IMR-90 (cell line): ENCODE results near the gene CD82. TPM values are rescaled to one million over a fixed set of nuclear protein-coding genes. Genes with fewer than 3 reads are reported as not detected.

Experiments
- ATAC-seq: fragments of 200-7000 bp; cut with Tn5 transposase; 2 replicates; pipeline ENCODE4 v1.9.1; 2020; ENCODE audit warnings: low read depth, mild to moderate bottlenecking, moderate library complexity
- BruUV-seq: library from RNA; stranded (reverse); fragments of 400-500 nt; replicated peaks from 2 replicates; lab custom pipeline; 2021; lab: Mats Ljungman, UMichigan
- CTCF ChIA-PET: fragments of 300-600 bp; formaldehyde crosslinking; extraction: SDS; loops from one replicate; lab custom pipeline; 2021; ENCODE audit warnings: antibody characterized with exemption; lab: Yijun Ruan, JAX
- POLR2A ChIA-PET: fragments of 300-600 bp; sonication (Branson Sonifier 250); formaldehyde crosslinking; loops from one replicate; lab custom pipeline; 2022; ENCODE audit warnings: antibody characterized with exemption; ENCODE audit not compliant: unreplicated experiment; lab: Charles Lee
- DNase-seq: peaks from one replicate; pipeline ENCODE4 v3.0.0; 2013
- H2AFZ ChIP-seq: replicated peaks from 2 replicates; pipeline ENCODE3; 2013; ENCODE audit warnings: low read length, mild to moderate bottlenecking; ENCODE audit not compliant: poor library complexity
- H2AK5ac ChIP-seq: 2 replicates; pipeline ENCODE4 v1.6.1; 2013; ENCODE audit warnings: low read depth, low read length, inconsistent platforms
- H2AK9ac ChIP-seq: replicated peaks from 2 replicates; pipeline ENCODE3; 2013; ENCODE audit warnings: mild to moderate bottlenecking, low read depth, low read length, moderate library complexity; ENCODE audit not compliant: poor library complexity
- H2BK120ac ChIP-seq: 2 replicates; pipeline ENCODE4 v1.6.1; 2013; ENCODE audit warnings: low read depth, low read length, inconsistent platforms
- H2BK15ac ChIP-seq: 3 replicates; pipeline ENCODE4 v1.6.1; 2013; ENCODE audit warnings: low read depth, low read length, inconsistent platforms
- H2BK20ac ChIP-seq: 2 replicates; pipeline ENCODE4 v1.6.1; 2013; ENCODE audit warnings: low read depth, mild to moderate bottlenecking, inconsistent platforms, low read length, moderate library complexity
- H2BK5ac ChIP-seq: 2 replicates; pipeline ENCODE4 v1.6.1; 2013; ENCODE audit warnings: mild to moderate bottlenecking, low read depth, low read length, inconsistent platforms; ENCODE audit not compliant: poor library complexity, severe bottlenecking
- H3K14ac ChIP-seq: replicated peaks from 2 replicates; pipeline ENCODE4 v1.6.1; 2013; ENCODE audit warnings: low read depth, low read length, inconsistent platforms
- H3K18ac ChIP-seq: 2 replicates; pipeline ENCODE4 v1.6.1; 2013; ENCODE audit warnings: low read depth, low read length, control low read depth
- H3K23ac ChIP-seq: 2 replicates; pipeline ENCODE4 v1.6.1; 2013; ENCODE audit warnings: low read depth, low read length, inconsistent platforms
- H3K27ac ChIP-seq: 2 replicates; pipeline ENCODE4 v1.5.1; 2013; ENCODE audit warnings: mild to moderate bottlenecking, control low read depth, low read length; ENCODE audit not compliant: insufficient read depth
- H3K27me3 ChIP-seq: 2 replicates; pipeline ENCODE4 v1.6.1; 2013; ENCODE audit warnings: low read length; ENCODE audit not compliant: control insufficient read depth, insufficient read depth
- H3K36me3 ChIP-seq: 2 replicates; pipeline ENCODE4 v1.6.1; 2013; ENCODE audit warnings: low read length, mixed read lengths; ENCODE audit not compliant: control insufficient read depth, insufficient read depth
- H3K4ac ChIP-seq: 2 replicates; pipeline ENCODE4 v1.6.1; 2013; ENCODE audit warnings: low read depth, low read length, inconsistent platforms
- H3K4me1 ChIP-seq: 2 replicates; pipeline ENCODE4 v1.6.1; 2013; ENCODE audit warnings: low read length, mixed read lengths; ENCODE audit not compliant: control insufficient read depth, insufficient read depth
- H3K4me2 ChIP-seq: 2 replicates; pipeline ENCODE4 v1.6.1; 2013; ENCODE audit warnings: low read depth, mild to moderate bottlenecking, control low read depth, low read length, moderate library complexity
- H3K4me3 ChIP-seq: 2 replicates; pipeline ENCODE4 v1.5.1; 2013; ENCODE audit warnings: low read depth, mild to moderate bottlenecking, control low read depth, low read length, moderate library complexity; ENCODE audit not compliant: insufficient read depth
- H3K56ac ChIP-seq: 2 replicates; pipeline ENCODE4 v1.6.1; 2013; ENCODE audit warnings: low read length, inconsistent platforms; ENCODE audit not compliant: insufficient read depth; ENCODE audit errors: extremely low read depth
- H3K79me1 ChIP-seq, 2 experiments: 2 replicates each; pipeline ENCODE4 v1.6.1; 2013; ENCODE audit warnings: low read length in 2 of 2, inconsistent platforms in 1 of 2, low read depth in 1 of 2
- H3K9ac ChIP-seq: 2 replicates; pipeline ENCODE4 v1.6.1; 2013; ENCODE audit warnings: low read depth, low read length, control low read depth
- H3K9me1 ChIP-seq: 2 replicates; pipeline ENCODE4 v1.6.1; 2013; ENCODE audit warnings: low read length, inconsistent platforms; ENCODE audit not compliant: insufficient read depth
- H3K9me3 ChIP-seq: 2 replicates; pipeline ENCODE4 v1.6.1; 2013; ENCODE audit warnings: low read length; ENCODE audit not compliant: control insufficient read depth, insufficient read depth
- H4K20me1 ChIP-seq: 2 replicates; pipeline ENCODE4 v1.6.1; 2013; ENCODE audit warnings: low read length, inconsistent platforms; ENCODE audit not compliant: insufficient read depth
- H4K5ac ChIP-seq: 2 replicates; pipeline ENCODE4 v1.6.1; 2013; ENCODE audit warnings: mild to moderate bottlenecking, low read depth, low read length, control low read depth
- H4K8ac ChIP-seq, 2 experiments: 2 replicates each; pipeline ENCODE4 v1.6.1; 2013; ENCODE audit warnings: low read depth in 2 of 2, low read length in 2 of 2, control low read depth in 1 of 2, inconsistent platforms in 1 of 2
- H4K91ac ChIP-seq: 2 replicates; pipeline ENCODE4 v1.6.1; 2013; ENCODE audit warnings: low read depth, low read length, inconsistent platforms; ENCODE audit not compliant: insufficient read depth
- BHLHE40 ChIP-seq: fragments of 150-350 bp; IDR thresholded peaks from 2 replicates; pipeline ENCODE4 v1.6.1; 2016; ENCODE audit warnings: mild to moderate bottlenecking, low read depth, low read length
- CEBPB ChIP-seq: IDR thresholded peaks from 2 replicates; pipeline ENCODE4 v1.6.1; 2012; ENCODE audit warnings: low read depth, low read length, improper control_type of control experiment
- CHD1 ChIP-seq: IDR thresholded peaks from 2 replicates; pipeline ENCODE4 v1.6.1; 2012; ENCODE audit warnings: low read depth, low read length, improper control_type of control experiment
- ELK1 ChIP-seq: fragments of 150-350 bp; IDR thresholded peaks from 2 replicates; pipeline ENCODE4 v1.6.1; 2016; ENCODE audit warnings: low read depth, mild to moderate bottlenecking, low read length, moderate library complexity, borderline replicate concordance
- FOS ChIP-seq: fragments of 150-350 bp; IDR thresholded peaks from 2 replicates; pipeline ENCODE4 v1.6.1; 2016; ENCODE audit warnings: low read depth, low read length
- MAFK ChIP-seq: IDR thresholded peaks from 2 replicates; pipeline ENCODE4 v1.6.1; 2012; ENCODE audit warnings: low read depth, low read length, improper control_type of control experiment
- MXI1 ChIP-seq: IDR thresholded peaks from 2 replicates; pipeline ENCODE4 v1.6.1; 2012; ENCODE audit warnings: low read depth, mild to moderate bottlenecking, low read length, moderate library complexity, borderline replicate concordance
- NFE2L2 ChIP-seq: fragments of 150-350 bp; IDR thresholded peaks from 2 replicates; pipeline ENCODE4 v1.6.1; 2016; ENCODE audit warnings: low read depth, mild to moderate bottlenecking, low read length
- POLR2A ChIP-seq: IDR thresholded peaks from 2 replicates; pipeline ENCODE4 v1.6.1; 2012; ENCODE audit warnings: mild to moderate bottlenecking, low read depth, low read length
- RAD21 ChIP-seq: IDR thresholded peaks from 2 replicates; pipeline ENCODE4 v1.6.1; 2012; ENCODE audit warnings: low read length, improper control_type of control experiment
- SMC3 ChIP-seq: fragments of 150-350 bp; IDR thresholded peaks from 2 replicates; pipeline ENCODE4 v1.6.1; 2016; ENCODE audit warnings: low read depth, mild to moderate bottlenecking, antibody characterized with exemption, low read length, moderate library complexity
- USF2 ChIP-seq: fragments of 150-350 bp; IDR thresholded peaks from 2 replicates; pipeline ENCODE4 v1.6.1; 2017; ENCODE audit warnings: mild to moderate bottlenecking, antibody characterized with exemption, low read length, low read depth
- WGBS, 2 experiments: methylation state at CpG; one replicate each; pipeline versions ENCODE4 v1.1.5 to v1.1.7; 2013; ENCODE audit warnings: missing lambda C conversion rate in 2 of 2; ENCODE audit not compliant: insufficient read length in 1 of 2; ENCODE audit errors: extremely low coverage in 2 of 2; 5-methylcytosine and 5-hydroxymethylcytosine counted together
- dilution Hi-C: fragments of 300-500 bp; cut with HindIII; formaldehyde crosslinking; loops from one replicate; pipeline ENCODE4 v1.14.3; 2018; ENCODE audit warnings: low sequenced_read_pairs; ENCODE audit not compliant: unreplicated experiment
- in situ Hi-C: fragments of 300-500 bp; cut with MboI; formaldehyde crosslinking; loops from 3 replicates; pipeline ENCODE4 v1.14.3; 2019; ENCODE audit warnings: low sequenced_read_pairs, inconsistent platforms, mixed read lengths
- intact Hi-C: fragments of 100-400 bp; cut with micrococcal nuclease; formaldehyde crosslinking; loops from 2 replicates; pipeline ENCODE4 v1.10.0; 2022
- polyA plus RNA-seq, 3 experiments: library from polyadenylated mRNA; depleted of rRNA; stranded (reverse); fragments of >200 nt; gene quantifications; 2 replicates each; pipeline ENCODE4 v1.2.3, GENCODE V29; 2012; ENCODE audit warnings: low replicate concordance in 1 of 3
- total RNA-seq: library from RNA; depleted of rRNA; stranded (reverse); fragments of >200 nt; gene quantifications from 2 replicates; pipeline ENCODE4 v1.2.3, GENCODE V29; 2012
- TF ChIP-seq, protein P1 (sequence below): conservative IDR thresholded peaks from 2 replicates; pipeline ENCODE4 v1.5.1; 2012; ENCODE audit warnings: mild to moderate bottlenecking, low read depth, low read length, improper control_type of control experiment

Gene CD82
- total and polyA plus RNA-seq, 2 of the 4 experiments (the other 2 are of a cell fraction) = 32.8 to 49.4 TPM

DNA sequence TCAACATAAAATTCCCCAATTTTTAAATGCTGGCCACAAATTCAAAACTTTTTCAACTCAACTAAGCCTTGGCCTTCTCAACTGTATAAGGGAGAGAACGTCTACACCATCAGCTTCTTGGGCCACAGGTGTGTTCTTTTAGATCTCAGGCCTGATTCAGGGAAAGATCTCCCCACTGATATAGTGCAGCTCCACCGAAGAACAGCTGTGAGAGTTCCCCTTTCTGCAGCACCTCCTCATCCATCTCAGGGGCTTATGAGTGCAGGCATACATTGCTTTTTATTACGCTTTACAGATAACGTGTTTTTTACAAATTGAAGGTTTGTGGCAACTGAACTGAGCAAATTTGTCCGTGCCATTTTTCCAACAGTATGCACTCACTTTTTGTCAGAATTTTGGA is 8.0 kb upstream of the CD82 start:
- BruUV-seq = no TSS peak
- no peak for DNase-seq
- Histone ChIP-seq H2BK120ac (no peak overlapping the region), H3K4me2 (no peak overlapping the region), H4K8ac (no peak overlapping the region), H2AK9ac (no peak overlapping the region), H3K4ac (no peak overlapping the region), H3K9ac (no peak overlapping the region), H3K9me3 (peaks cover 2% of the 10 kb centered on the region), H3K4me1 (no peaks in the 10 kb centered on the region), H3K14ac (no peak overlapping the region), H2BK5ac (no peak overlapping the region), H2AK5ac (no peak overlapping the region), H3K79me1 (no peaks in the 10 kb centered on the region), H3K18ac (no peak overlapping the region), H4K91ac (no peak overlapping the region), H2BK15ac (no peak overlapping the region), H3K56ac (no peak overlapping the region), H2AFZ (no peak overlapping the region), H3K27me3 (no peaks in the 10 kb centered on the region; the same call in 1 of the 2 replicates), H3K36me3 (no peaks in the 10 kb centered on the region), H3K27ac (no peak overlapping the region), H2BK20ac (no peak overlapping the region), H3K23ac (no peak overlapping the region), H3K4me3 (no peak overlapping the region), H3K9me1 (0 out of 2 replicates have a peak, but pooled peaks cover 3% of the 10 kb centered on the region), H4K5ac (no peak overlapping the region), H4K20me1 (no peaks in the 10 kb centered on the region)
- CTCF ChIA-PET = interaction anchor here (0.6 to 6.0 kb wide), 11 partner anchors 8 to 353 kb away, joined by 3 to 55 read pairs (median 4); partner anchors contain the start of gene CD82
- WGBS, 2 experiments = 75% methylated on average over 3 of the region's 5 CpGs; no CpG with 5 or more reads in 1 of the 2 experiments
- ATAC-seq = no peak
- TF ChIP-seq BHLHE40 (no peak), CEBPB (no peak), RAD21 (no peak), MAFK (no peak), POLR2A (no peak), FOS (no peak), USF2 (no peak), NFE2L2 (no peak), ELK1 (no peak), CHD1 (no peak), MXI1 (no peak), SMC3 (no peak)
- TF ChIP-seq, protein P1, sequence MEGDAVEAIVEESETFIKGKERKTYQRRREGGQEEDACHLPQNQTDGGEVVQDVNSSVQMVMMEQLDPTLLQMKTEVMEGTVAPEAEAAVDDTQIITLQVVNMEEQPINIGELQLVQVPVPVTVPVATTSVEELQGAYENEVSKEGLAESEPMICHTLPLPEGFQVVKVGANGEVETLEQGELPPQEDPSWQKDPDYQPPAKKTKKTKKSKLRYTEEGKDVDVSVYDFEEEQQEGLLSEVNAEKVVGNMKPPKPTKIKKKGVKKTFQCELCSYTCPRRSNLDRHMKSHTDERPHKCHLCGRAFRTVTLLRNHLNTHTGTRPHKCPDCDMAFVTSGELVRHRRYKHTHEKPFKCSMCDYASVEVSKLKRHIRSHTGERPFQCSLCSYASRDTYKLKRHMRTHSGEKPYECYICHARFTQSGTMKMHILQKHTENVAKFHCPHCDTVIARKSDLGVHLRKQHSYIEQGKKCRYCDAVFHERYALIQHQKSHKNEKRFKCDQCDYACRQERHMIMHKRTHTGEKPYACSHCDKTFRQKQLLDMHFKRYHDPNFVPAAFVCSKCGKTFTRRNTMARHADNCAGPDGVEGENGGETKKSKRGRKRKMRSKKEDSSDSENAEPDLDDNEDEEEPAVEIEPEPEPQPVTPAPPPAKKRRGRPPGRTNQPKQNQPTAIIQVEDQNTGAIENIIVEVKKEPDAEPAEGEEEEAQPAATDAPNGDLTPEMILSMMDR = no peak
- in situ Hi-C loops (loop anchor here (25.0 kb wide), 1 partner anchor 1255 kb away; the partner anchor contains the start of gene SLC35C1), dilution Hi-C loops (no loop called here), intact Hi-C loops (loop anchor here (1.0 to 10.0 kb wide), 3 partner anchors 337 to 547 kb away; no protein-coding TSS in a partner anchor)
- POLR2A ChIA-PET = no interaction called here
